Esophagus squamous epithelium (tissue), 4 donors: ENCODE data around the gene SEPTIN3.

Source experiments
- CTCF ChIP-seq, 6 experiments: fragments of 450-650 bp in 4 of 6; fragments of 200-600 bp in 2 of 6; sonication (generic) in 2 of 6; IDR thresholded peaks; one replicate each; pipeline ENCODE4 v1.5.1; 2016 to 2019; ENCODE audit warnings: antibody characterized with exemption in 6 of 6, mild to moderate bottlenecking in 4 of 6, moderate library complexity in 4 of 6
- POLR2A ChIP-seq, 4 donors: fragments of 450-650 bp; IDR thresholded peaks; one replicate each; pipeline ENCODE4 v1.6.1; 2017; ENCODE audit warnings: antibody characterized with exemption in 4 of 4, mild to moderate bottlenecking in 4 of 4, moderate library complexity in 3 of 4

- no peak for TF ChIP-seq CTCF (IDR thresholded peaks at IDR 0.05)
- TF ChIP-seq POLR2A (IDR thresholded peaks at IDR 0.05): no peak
Measured at GRCh38 chr22:41922940-41923594, 46.2 kb upstream of the SEPTIN3 start.
